CD4-positive, alpha-beta T cell treated with Interleukin-6 for 4 hours (primary cell): ENCODE data around the gene ABCE1.

Source experiments
- DNase-seq: peaks from one replicate; pipeline ENCODE4 v3.0.0-alpha.2; 2020; ENCODE audit warnings: mixed read lengths

ABCE1 gene

GRCh38 chr4:145097821-145098674 is at the start of gene ABCE1, which contains the start of gene ANAPC10:
Gene ABCE1 (plus strand): TSS chr4:145098311. CDS start chr4:145104413, 6,102 bp downstream.
Gene ANAPC10 (minus strand): TSS chr4:145098196. CDS start chr4:145096099, 2,097 bp downstream.
- DNase-seq = peak; percentile 96

GRCh38 chr4:145048817-145049216 is 49.3 kb upstream of the ABCE1 start:
- no peak for DNase-seq

GRCh38 chr4:145049241-145049640 is 48.9 kb upstream of the ABCE1 start:
- no peak for DNase-seq

GRCh38 chr4:145055533-145056257 is 42.4 kb upstream of the ABCE1 start:
- no peak for DNase-seq

- no peak for DNase-seq
Measured at GRCh38 chr4:145056325-145057130, 41.6 kb upstream of the ABCE1 start.

- no peak for DNase-seq
Measured at GRCh38 chr4:145058256-145058655, 39.9 kb upstream of the ABCE1 start.

- DNase-seq = no peak
Measured at GRCh38 chr4:145061318-145061920, 36.7 kb upstream of the ABCE1 start.

- DNase-seq = no peak
Measured at GRCh38 chr4:145066063-145066501, 32.0 kb upstream of the ABCE1 start.

- DNase-seq = no peak
Measured at GRCh38 chr4:145069361-145069760, 28.8 kb upstream of the ABCE1 start.

- DNase-seq = no peak
Measured at GRCh38 chr4:145071560-145071959, 26.6 kb upstream of the ABCE1 start.

- no peak for DNase-seq
Measured at GRCh38 chr4:145075742-145076468, 22.2 kb upstream of the ABCE1 start.

GRCh38 chr4:145076469-145076855 is 21.6 kb upstream of the ABCE1 start:
- no peak for DNase-seq

- no peak for DNase-seq
Measured at GRCh38 chr4:145081756-145082155, 16.4 kb upstream of the ABCE1 start.

- DNase-seq = no peak
Measured at GRCh38 chr4:145083891-145084605, 14.1 kb upstream of the ABCE1 start.

- DNase-seq = no peak
Measured at GRCh38 chr4:145090380-145090779, 7.7 kb upstream of the ABCE1 start.

- no peak for DNase-seq
Measured at GRCh38 chr4:145093638-145094037, 4.5 kb upstream of the ABCE1 start.

GRCh38 chr4:145097331-145097820 is 735 bp upstream of the ABCE1 start:
- DNase-seq = no peak

GRCh38 chr4:145098675-145099037 is 545 bp downstream of the ABCE1 start:
- DNase-seq = peak; percentile 46

GRCh38 chr4:145099653-145100052 is 1.5 kb downstream of the ABCE1 start:
- no peak for DNase-seq

- DNase-seq = no peak
Measured at GRCh38 chr4:145101091-145101490, 3.0 kb downstream of the ABCE1 start.

- no peak for DNase-seq
Measured at GRCh38 chr4:145102619-145103018, 4.5 kb downstream of the ABCE1 start.
